Endodermal cell (in vitro differentiated cells): ENCODE measurements around the gene PSD2. TPM values are rescaled to one million over a fixed set of nuclear protein-coding genes. Genes with fewer than 3 reads are reported as not detected.

Experiments used
- DNase-seq: peaks from one replicate; pipeline ENCODE4 v3.0.0-alpha.2; 2017
- H3K27ac ChIP-seq: 2 replicates; pipeline ENCODE4 v1.5.1; 2013; ENCODE audit warnings: mild to moderate bottlenecking, low read depth, low read length, moderate library complexity
- H3K27me3 ChIP-seq: 2 replicates; pipeline ENCODE4 v1.6.1; 2013; ENCODE audit warnings: mild to moderate bottlenecking, low read length, moderate library complexity; ENCODE audit not compliant: insufficient read depth, control insufficient read depth, poor library complexity, severe bottlenecking
- H3K36me3 ChIP-seq: 2 replicates; pipeline ENCODE4 v1.7.0; 2013; ENCODE audit warnings: mild to moderate bottlenecking, low read length, moderate library complexity; ENCODE audit not compliant: control insufficient read depth, insufficient read depth
- H3K4me1 ChIP-seq: one replicate; pipeline ENCODE4 v1.7.0; 2013; ENCODE audit warnings: low read length; ENCODE audit not compliant: control insufficient read depth, insufficient read depth
- H3K4me3 ChIP-seq: 2 replicates; pipeline ENCODE4 v1.5.1; 2013; ENCODE audit warnings: mild to moderate bottlenecking, low read length, moderate library complexity
- H3K9ac ChIP-seq: 2 replicates; pipeline ENCODE4 v1.6.1; 2013; ENCODE audit warnings: mild to moderate bottlenecking, low read length, moderate library complexity; ENCODE audit not compliant: poor library complexity, severe bottlenecking; ENCODE audit errors: extremely low read depth
- H3K9me3 ChIP-seq: 2 replicates; pipeline ENCODE4 v1.6.1; 2013; ENCODE audit warnings: mild to moderate bottlenecking, low read length, moderate library complexity; ENCODE audit not compliant: control insufficient read depth
- H3K27ac Mint-ChIP-seq: 2 replicates; pipeline ENCODE4 v1.8.0; 2020; ENCODE audit warnings: mixed read lengths
- H3K27me3 Mint-ChIP-seq: 2 replicates; pipeline ENCODE4 v1.8.0; 2021; ENCODE audit warnings: mild to moderate bottlenecking, mixed read lengths; ENCODE audit not compliant: insufficient read depth
- H3K36me3 Mint-ChIP-seq: 2 replicates; pipeline ENCODE4 v1.8.0; 2020; ENCODE audit warnings: low read depth, mixed read lengths
- H3K4me1 Mint-ChIP-seq: 2 replicates; pipeline ENCODE4 v1.8.0; 2020; ENCODE audit warnings: mixed read lengths
- H3K4me3 Mint-ChIP-seq: 2 replicates; pipeline ENCODE4 v1.8.0; 2020; ENCODE audit warnings: mild to moderate bottlenecking, moderate library complexity, mixed read lengths
- H3K9me3 Mint-ChIP-seq: 2 replicates; pipeline ENCODE4 v1.8.0; 2020; ENCODE audit warnings: mild to moderate bottlenecking, mixed read lengths
- WGBS, 2 experiments: methylation state at CpG; one replicate each; pipeline versions ENCODE4 v1.1.5 to v1.1.7; 2013; ENCODE audit warnings: missing lambda C conversion rate in 2 of 2, mixed read lengths in 1 of 2; ENCODE audit not compliant: insufficient coverage in 1 of 2, insufficient read length in 1 of 2; 5-methylcytosine and 5-hydroxymethylcytosine counted together
- total RNA-seq, 2 donors: library from RNA; stranded (reverse); fragmentation: NEBNext Ultra II Directional in 1 of 2; extraction: Animal tissue kit (Norgen Biotek cat#: 25700) in 1 of 2; gene quantifications; 2 replicates in 1 of 2; 3 replicates in 1 of 2; pipeline ENCODE4 v1.2.1, GENCODE V29; 2021
- TF ChIP-seq, protein P1 (sequence below): fragments of 200-600 bp; sonication (generic); conservative IDR thresholded peaks from 2 replicates; pipeline ENCODE4 v1.5.0; 2021; ENCODE audit warnings: antibody characterized with exemption, mild to moderate bottlenecking

PSD2 gene
- total RNA-seq, 2 donors from 2014 or later = 0.55 to 2.5 TPM

DNA sequence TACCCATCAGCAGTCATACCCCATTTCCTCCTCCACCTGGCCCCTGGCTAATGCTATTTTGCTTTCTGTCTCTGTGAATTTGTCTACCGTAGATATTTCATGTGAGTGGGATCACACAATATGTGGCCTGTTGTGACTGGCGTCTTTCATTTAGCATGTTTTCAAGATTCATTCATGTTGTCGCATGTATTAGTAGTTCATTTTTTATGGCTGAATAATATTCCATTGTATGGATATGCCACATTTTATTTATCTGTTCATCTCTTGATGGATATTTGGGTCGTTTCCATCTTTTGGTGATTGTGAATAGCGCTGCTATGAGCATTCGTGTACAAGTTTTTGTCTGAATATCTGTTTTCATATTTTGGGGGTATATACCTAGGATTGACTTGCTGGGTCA lies 33.9 kb downstream of the PSD2 start:
- Mint-ChIP-seq H3K27ac (no peak overlapping the region), H3K9me3 (no peaks in the 10 kb centered on the region), H3K4me3 (no peak overlapping the region), H3K4me1 (no peaks in the 10 kb centered on the region), H3K36me3 (no peaks in the 10 kb centered on the region), H3K27me3 (peaks cover 80% of the 10 kb centered on the region)
- Histone ChIP-seq H3K9ac (no peak overlapping the region), H3K4me1 (no peaks in the 10 kb centered on the region), H3K36me3 (no peaks in the 10 kb centered on the region), H3K27ac (no peak overlapping the region), H3K27me3 (peaks cover 40% of the 10 kb centered on the region), H3K4me3 (no peak overlapping the region), H3K9me3 (no peaks in the 10 kb centered on the region)
- TF ChIP-seq, protein P1, sequence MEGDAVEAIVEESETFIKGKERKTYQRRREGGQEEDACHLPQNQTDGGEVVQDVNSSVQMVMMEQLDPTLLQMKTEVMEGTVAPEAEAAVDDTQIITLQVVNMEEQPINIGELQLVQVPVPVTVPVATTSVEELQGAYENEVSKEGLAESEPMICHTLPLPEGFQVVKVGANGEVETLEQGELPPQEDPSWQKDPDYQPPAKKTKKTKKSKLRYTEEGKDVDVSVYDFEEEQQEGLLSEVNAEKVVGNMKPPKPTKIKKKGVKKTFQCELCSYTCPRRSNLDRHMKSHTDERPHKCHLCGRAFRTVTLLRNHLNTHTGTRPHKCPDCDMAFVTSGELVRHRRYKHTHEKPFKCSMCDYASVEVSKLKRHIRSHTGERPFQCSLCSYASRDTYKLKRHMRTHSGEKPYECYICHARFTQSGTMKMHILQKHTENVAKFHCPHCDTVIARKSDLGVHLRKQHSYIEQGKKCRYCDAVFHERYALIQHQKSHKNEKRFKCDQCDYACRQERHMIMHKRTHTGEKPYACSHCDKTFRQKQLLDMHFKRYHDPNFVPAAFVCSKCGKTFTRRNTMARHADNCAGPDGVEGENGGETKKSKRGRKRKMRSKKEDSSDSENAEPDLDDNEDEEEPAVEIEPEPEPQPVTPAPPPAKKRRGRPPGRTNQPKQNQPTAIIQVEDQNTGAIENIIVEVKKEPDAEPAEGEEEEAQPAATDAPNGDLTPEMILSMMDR = no peak
- WGBS, 2 experiments = 86 to 88% methylated on average over 1 to 6 of the region's 6 CpGs
- no peak for DNase-seq

DNA sequence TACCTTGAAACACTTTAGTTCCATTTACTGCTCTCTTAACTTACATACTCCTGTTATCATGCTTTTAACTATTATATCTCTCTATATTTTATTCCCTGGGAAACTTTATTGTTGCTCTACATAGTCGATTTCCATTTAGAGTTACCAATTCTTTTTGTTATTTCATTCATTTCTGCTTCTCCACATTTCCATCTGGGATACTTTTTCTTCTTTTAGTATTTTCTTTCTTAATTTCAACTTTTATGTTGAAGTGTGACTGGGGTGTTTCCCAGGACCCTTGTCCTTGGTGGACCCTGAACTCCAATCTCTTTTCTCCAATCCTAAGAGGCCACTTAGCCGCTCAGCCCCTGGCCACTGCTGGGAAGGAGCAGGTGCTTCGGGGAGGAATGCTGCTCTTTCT lies 36.0 kb downstream of the PSD2 start:
- Histone ChIP-seq H3K27ac (no peak overlapping the region), H3K9ac (no peak overlapping the region), H3K27me3 (peaks cover 44% of the 10 kb centered on the region), H3K9me3 (no peaks in the 10 kb centered on the region), H3K4me3 (no peak overlapping the region), H3K36me3 (no peaks in the 10 kb centered on the region), H3K4me1 (no peaks in the 10 kb centered on the region)
- DNase-seq = no peak
- TF ChIP-seq, protein P1 = no peak
- H3K36me3 Mint-ChIP-seq = no peaks in the 10 kb centered on the region
- H3K4me3 Mint-ChIP-seq = no peak overlapping the region
- 63 to 79% methylated on average over 3 of the region's 3 CpGs for WGBS, 2 experiments
- H3K27me3 Mint-ChIP-seq = peaks cover 77% of the 10 kb centered on the region
- no peak overlapping the region for H3K27ac Mint-ChIP-seq
- H3K4me1 Mint-ChIP-seq = no peaks in the 10 kb centered on the region
- no peaks in the 10 kb centered on the region for H3K9me3 Mint-ChIP-seq

DNA sequence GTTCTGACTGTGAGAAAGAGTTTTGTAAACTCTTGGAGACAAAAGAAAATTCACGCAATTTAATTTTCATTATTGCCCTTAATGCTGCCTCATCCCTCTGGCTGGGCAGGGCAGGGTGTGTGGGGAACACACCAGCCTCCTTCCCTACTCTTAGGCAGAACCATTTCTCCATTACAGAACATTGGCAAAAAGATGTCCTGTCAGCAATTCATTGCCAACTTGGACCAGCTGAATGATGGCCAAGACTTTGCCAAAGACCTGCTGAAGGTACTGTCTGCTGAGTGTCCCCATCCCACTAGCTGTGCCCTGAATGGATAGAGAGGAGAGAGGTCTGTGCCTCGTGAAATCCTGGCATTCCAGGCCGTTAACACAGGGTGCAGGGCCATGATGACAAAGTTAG lies 37.9 kb downstream of the PSD2 start:
- Mint-ChIP-seq H3K27me3 (peaks cover 60% of the 10 kb centered on the region), H3K9me3 (no peaks in the 10 kb centered on the region), H3K4me1 (no peaks in the 10 kb centered on the region), H3K27ac (no peak overlapping the region), H3K36me3 (no peaks in the 10 kb centered on the region), H3K4me3 (no peak overlapping the region)
- TF ChIP-seq, protein P1 = no peak
- no peaks in the 10 kb centered on the region for H3K4me1 ChIP-seq
- H3K9me3 ChIP-seq = no peaks in the 10 kb centered on the region
- H3K9ac ChIP-seq = no peak overlapping the region
- WGBS, 2 experiments = 43 to 52% methylated on average over 3 of the region's 3 CpGs
- no peaks in the 10 kb centered on the region for H3K36me3 ChIP-seq
- H3K4me3 ChIP-seq = no peak overlapping the region
- H3K27ac ChIP-seq = no peak overlapping the region
- peaks cover 44% of the 10 kb centered on the region for H3K27me3 ChIP-seq
- DNase-seq = no peak
